Skeletal muscle cell (primary cell): ENCODE data around the gene PTPN1.
"Not testable (repeated sequence)": the region's sequence is repeated elsewhere in the genome, so short reads cannot be mapped to it uniquely, and the experiment has no call there.

Experiments
- DNase-seq: peaks from one replicate; pipeline ENCODE4 v3.0.0-alpha.2; 2010; ENCODE audit warnings: low read depth
- H3K4me3 ChIP-seq: 2 replicates; pipeline ENCODE4 v1.5.1; 2011; ENCODE audit warnings: low read depth, mild to moderate bottlenecking, control low read depth, low read length, moderate library complexity

The PTPN1 gene

GRCh38 chr20:50509923-50510705, at the start of gene PTPN1:
PTPN1 (plus strand) TSS chr20:50510383; CDS start chr20:50510528, 145 bp downstream.
- DNase-seq = peak; percentile 96
- H3K4me3 ChIP-seq = peak within 1 kb of the TSS; percentile 97

GRCh38 chr20:50460608-50461267, 49.4 kb upstream of the PTPN1 start:
- no peak overlapping the region for H3K4me3 ChIP-seq
- no peak for DNase-seq

- no peak for DNase-seq
- H3K4me3 ChIP-seq = no peak overlapping the region
Observed at GRCh38 chr20:50462093-50462690, 48.0 kb upstream of the PTPN1 start.

- no peak overlapping the region for H3K4me3 ChIP-seq
- DNase-seq = no peak
Observed at GRCh38 chr20:50464026-50464724, 46.0 kb upstream of the PTPN1 start.

- no peak for DNase-seq
- H3K4me3 ChIP-seq = no peak overlapping the region
Observed at GRCh38 chr20:50464725-50465650, 45.2 kb upstream of the PTPN1 start.

- H3K4me3 ChIP-seq = no peak overlapping the region
Observed at GRCh38 chr20:50467174-50467573, 43.0 kb upstream of the PTPN1 start.

GRCh38 chr20:50467718-50468356, 42.3 kb upstream of the PTPN1 start:
- no peak overlapping the region for H3K4me3 ChIP-seq
- no peak for DNase-seq

More at GRCh38 chr20:50467174-50467573, 43.0 kb upstream of the PTPN1 start:
- DNase-seq = no peak

- DNase-seq = no peak
- no peak overlapping the region for H3K4me3 ChIP-seq
Observed at GRCh38 chr20:50468378-50468798, 41.8 kb upstream of the PTPN1 start.

- no peak for DNase-seq
- H3K4me3 ChIP-seq = no peak overlapping the region
Observed at GRCh38 chr20:50469176-50469723, 40.9 kb upstream of the PTPN1 start.

- DNase-seq = no peak
Observed at GRCh38 chr20:50469796-50470195, 40.4 kb upstream of the PTPN1 start.

GRCh38 chr20:50470264-50470858, 39.8 kb upstream of the PTPN1 start:
- DNase-seq = no peak
- H3K4me3 ChIP-seq = no peak overlapping the region

More at GRCh38 chr20:50469796-50470195, 40.4 kb upstream of the PTPN1 start:
- H3K4me3 ChIP-seq = no peak overlapping the region

GRCh38 chr20:50471231-50471630, 39.0 kb upstream of the PTPN1 start:
- no peak overlapping the region for H3K4me3 ChIP-seq
- DNase-seq = no peak

GRCh38 chr20:50472693-50473664, 37.2 kb upstream of the PTPN1 start:
- H3K4me3 ChIP-seq = no peak overlapping the region
- no peak for DNase-seq

GRCh38 chr20:50474356-50474755, 35.8 kb upstream of the PTPN1 start:
- not testable (repeated sequence) for H3K4me3 ChIP-seq, DNase-seq

- H3K4me3 ChIP-seq = no peak overlapping the region
- DNase-seq = no peak
Observed at GRCh38 chr20:50475681-50476292, 34.4 kb upstream of the PTPN1 start.

GRCh38 chr20:50477239-50477872, 32.8 kb upstream of the PTPN1 start:
- no peak overlapping the region for H3K4me3 ChIP-seq
- no peak for DNase-seq
